GM12892 (cell line): Measurements from ENCODE around the gene EYS.

Experiments
- POLR2A ChIP-seq: IDR thresholded peaks from 2 replicates; pipeline ENCODE4 v1.6.1; 2011; ENCODE audit warnings: low read depth, low read length, control low read depth
- POLR2AphosphoS5 ChIP-seq: IDR thresholded peaks from 2 replicates; pipeline ENCODE4 v1.6.1; 2011; ENCODE audit warnings: low read depth, low read length, control low read depth
- TAF1 ChIP-seq: IDR thresholded peaks from 2 replicates; pipeline ENCODE4 v1.6.1; 2011; ENCODE audit warnings: low read depth, mild to moderate bottlenecking, control low read depth, low read length, borderline replicate concordance

DNA sequence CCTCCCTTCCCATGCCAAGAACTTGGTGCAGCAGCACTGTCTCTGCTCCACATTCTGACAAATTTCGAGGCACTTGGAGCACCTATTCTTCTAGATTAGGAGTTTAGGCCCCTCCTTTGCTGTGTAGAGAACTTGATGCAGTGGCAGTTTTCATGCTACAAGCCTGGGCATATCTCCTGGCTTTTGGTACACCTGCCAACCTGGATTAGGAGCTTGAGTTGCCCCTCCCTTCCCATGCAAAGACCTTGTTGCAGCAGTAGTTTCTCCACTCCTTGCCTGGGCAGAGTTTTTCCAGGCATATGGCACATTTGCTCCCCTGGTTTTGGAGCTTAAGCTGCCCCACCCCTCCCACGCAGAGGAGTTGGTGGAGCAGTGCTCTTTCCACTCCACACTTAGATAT lies 956.1 kb downstream of the EYS start:
- no peak for TF ChIP-seq POLR2A
- TF ChIP-seq POLR2AphosphoS5, result no peak
- TF ChIP-seq TAF1, result no peak
